Stimulated activated CD4-positive, alpha-beta T cell treated with anti-CD3 and anti-CD28 coated beads, Interleukin-12 subunit alpha, Interleukin-12 subunit beta, amount 100 ng/mL, for 24 hours (primary cell): ENCODE measurements around the gene CPA5.
"Not testable (repeated sequence)": the region's sequence is repeated elsewhere in the genome, so short reads cannot be mapped to it uniquely, and the experiment has no call there.

Experiments used
- DNase-seq, 2 experiments: peaks; one replicate each; pipeline ENCODE4 v3.0.0-alpha.2; 2020; ENCODE audit warnings: low read depth in 2 of 2

CPA5 gene

DNA sequence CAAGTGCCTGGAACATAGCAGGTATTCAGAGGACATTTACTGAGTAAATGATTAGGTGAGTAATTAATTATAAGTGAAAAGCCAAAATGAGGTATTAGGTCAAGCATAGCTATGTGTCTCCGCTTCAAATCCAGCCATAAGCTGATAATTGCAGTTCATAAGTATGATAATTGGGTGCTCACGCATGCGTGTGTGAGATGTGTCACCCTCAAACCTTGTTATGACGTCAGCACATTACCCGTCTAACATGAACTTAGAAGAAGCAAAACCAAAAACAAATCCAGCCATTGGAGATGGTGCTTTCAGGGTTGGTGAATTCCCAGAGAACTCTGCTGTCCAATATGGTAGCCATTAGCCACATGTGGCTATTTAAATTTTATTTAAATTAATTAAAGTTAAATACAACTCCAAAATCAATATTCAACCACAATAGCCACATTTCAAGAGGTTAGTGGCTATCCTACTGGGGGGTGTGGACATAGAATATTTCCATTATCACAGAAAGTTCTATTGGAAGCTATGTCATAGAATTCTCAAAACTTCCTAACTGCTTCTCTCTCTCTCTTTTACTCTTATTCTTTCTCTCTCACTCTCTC, at the start of gene CPA5:
Gene CPA5, plus strand, starts transcription at position 546 of the 596 bp plus-strand sequence. CDS start 1,670 bp downstream, outside the sequence.
- no peak for DNase-seq

DNA sequence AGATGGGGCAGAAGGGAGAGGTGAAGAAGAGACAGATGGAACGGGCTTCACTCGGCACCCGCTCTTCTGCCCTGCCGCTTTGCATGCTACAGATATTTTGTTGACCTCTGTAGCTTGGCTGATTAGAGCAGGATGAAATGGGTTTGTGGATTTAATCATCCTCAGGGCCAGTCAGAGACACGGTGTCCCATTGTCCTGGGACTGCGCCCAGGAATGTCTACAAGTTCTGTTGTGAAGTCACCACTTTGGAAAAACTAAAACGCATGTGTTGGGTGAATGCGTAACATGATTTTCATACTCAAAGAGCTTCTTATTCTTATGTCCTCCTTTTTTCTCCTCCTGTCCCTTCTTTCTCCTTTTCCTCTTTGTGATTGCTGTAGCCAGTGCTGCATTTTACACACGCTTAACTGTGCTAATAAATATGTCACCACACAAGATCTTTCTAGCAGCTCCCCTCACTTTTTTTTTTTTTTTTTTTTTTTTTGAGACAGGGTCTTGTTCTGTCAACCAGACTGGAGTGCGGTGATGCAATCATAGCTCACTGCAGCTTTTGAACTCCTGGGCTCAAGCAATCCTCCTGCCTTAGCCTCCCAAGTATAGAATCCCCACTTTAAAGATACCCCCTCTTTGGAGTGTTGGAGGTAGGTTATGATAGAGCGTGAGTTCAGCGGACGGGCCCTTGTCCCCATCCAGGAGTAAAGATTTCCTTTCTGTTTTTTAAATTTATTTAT, 48.2 kb upstream of the CPA5 start:
- DNase-seq, result no peak

DNA sequence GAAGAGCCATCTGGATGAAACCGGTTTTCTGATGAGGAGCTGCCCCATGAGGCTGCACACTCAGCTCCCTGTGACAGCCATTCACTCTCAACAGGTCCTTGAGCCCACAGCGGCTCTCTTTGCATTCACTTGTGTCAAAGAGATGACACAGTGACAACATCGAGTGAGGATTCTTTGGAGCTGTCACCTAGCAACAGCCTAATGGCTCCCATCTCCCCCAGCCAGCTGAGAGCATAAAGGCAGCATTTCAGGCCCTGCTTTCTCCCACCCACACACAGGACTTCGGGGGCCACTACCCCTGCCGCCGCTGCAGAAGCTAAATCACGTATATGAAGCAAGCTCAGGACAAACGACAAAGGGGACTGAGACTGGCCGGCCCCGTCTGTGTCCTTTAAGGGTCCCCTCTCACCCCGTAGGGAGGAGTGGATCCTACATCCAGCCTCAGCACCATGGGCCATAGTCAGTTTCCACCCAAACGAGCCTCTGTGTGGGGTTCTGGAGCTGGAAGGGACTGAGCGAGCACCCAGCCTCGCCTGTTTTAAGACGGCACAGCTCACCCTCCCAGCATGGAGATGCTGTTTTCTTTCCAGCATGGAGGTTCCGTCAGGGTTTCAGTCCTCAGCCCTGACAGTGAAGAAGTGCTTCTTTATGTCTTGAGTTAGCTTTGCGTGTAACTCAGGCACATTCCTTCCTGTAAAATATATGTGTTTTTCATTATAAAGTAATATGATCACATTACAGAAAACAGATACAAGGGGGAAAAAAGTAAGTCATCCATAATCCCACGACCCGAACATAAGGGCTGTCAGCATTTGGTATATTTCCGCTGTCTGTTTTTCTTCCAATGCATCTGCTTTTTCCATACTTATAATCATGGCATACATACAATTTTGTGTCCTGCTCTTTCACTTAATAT, 46.7 kb upstream of the CPA5 start:
- no peak for DNase-seq

DNA sequence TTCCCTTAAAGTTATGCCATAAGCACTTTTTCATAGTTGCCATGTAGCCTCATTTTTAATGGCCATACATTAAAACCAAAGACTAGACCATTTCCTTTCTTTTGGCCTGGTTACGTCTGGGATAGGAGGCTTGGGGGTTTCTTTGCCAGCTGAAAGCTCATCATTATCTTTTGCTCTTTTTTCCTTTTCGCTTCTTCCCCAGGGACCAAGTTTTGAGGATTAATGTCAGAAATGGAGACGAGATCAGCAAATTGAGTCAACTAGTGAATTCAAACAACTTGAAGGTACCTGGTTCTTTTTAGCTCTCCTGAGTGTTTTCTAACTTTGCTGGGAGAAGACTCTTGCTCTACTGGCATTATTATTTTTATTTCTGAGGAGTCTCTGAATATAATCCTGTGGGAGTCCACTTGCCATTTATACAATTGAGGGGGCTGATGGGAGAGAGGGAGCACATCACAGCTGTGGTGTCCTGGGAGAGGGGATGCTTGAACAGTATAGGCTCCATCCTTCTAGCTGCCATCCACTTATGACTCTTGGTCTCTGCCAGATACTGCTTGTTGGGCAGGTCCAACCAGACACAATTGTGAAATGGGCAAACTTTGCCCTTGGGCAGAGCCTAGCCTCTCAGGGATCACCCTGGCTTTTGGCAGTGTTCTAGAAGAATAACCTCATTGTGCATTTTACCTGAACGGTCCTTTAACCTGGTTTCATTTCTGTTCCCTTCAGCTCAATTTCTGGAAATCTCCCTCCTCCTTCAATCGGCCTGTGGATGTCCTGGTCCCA, 45.9 kb upstream of the CPA5 start:
- no peak for DNase-seq

- no peak for DNase-seq
Measured at GRCh38 chr7:130299866-130300265, 44.8 kb upstream of the CPA5 start.

DNA sequence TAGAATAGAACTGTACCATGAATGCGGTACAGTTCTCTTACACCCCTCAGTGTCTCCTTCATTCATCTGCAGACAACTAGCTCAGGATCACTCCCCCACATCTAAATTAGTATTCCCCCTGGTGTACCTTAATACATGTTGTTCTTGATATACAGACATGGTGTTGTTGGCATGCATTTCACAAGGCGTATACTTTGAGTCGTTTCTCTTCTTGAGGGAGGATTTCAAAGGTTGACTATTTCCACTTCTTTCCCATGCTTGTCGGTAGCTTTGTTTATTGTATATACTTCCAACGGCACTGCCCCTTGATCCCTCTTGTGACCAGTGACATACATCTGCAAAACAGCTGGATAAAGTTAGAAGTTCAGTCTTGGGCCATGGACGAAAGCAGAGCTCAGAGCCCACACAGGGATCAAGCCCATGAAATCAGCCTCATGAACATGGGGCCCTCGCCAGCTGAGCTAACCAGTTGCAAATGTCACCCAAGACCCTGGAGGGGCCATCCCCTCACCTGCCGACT, 43.1 kb upstream of the CPA5 start:
- no peak for DNase-seq

- no peak for DNase-seq
Measured at GRCh38 chr7:130302649-130303048, 42.0 kb upstream of the CPA5 start.

GRCh38 chr7:130303127-130303526, 41.5 kb upstream of the CPA5 start:
- no peak for DNase-seq

DNA sequence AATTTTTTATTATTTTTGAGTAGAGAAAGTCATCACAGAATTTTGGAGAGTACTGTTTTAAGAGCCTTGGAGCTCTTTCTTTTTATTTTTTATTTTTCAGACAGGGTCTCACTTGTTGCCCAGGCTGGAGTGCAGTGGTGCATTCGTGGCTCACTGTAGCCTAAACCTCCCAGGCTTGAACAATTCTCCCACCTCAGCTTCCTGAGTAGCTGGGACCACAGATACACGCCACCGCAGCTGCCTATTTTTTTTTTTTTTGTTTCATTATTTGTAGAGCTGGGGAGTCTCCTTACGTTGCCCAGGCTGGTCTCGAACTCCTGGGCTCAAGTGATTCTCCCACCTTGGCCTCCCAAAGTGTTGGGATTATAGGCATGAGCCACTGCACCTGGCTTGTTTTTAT, 41.1 kb upstream of the CPA5 start:
- DNase-seq, result no peak

DNA sequence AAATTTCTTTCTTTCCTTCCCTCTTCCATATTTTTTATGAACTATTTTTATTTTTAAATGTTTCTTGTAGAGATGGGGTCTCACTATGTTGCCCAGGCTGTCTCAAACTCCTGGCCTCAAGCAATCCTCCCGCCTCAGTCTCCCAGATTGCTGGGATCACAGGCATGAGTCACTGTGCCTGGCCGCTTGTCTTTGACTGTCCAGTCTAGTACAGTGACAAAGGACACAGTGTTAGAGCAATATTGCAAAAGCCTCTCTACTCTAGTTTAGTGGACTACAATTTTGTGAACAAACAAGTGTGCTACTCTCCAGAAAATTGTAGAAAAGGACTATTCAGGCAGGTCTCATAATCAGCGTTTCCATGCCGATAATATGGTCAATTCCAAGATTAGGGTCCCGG, 40.6 kb upstream of the CPA5 start:
- no peak for DNase-seq

DNA sequence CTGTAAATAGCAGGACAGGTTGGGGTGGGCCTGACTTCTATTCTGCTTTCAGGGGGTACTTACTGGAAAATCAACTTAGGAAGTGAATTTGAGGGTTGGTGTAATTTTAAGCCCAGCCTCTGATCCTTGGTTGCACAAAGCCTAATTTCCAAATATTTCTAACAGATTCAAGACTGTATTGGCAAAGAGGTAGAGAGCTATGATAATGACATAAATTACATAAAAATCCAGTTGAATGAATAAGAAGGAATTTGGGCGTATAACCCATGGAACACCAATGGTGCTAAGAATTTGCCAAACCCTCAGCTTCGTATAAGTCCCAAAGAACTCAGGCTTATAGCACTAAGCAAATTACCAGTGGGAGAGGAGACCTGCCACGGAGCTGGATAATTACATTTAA, 39.7 kb upstream of the CPA5 start:
- DNase-seq, result no peak

DNA sequence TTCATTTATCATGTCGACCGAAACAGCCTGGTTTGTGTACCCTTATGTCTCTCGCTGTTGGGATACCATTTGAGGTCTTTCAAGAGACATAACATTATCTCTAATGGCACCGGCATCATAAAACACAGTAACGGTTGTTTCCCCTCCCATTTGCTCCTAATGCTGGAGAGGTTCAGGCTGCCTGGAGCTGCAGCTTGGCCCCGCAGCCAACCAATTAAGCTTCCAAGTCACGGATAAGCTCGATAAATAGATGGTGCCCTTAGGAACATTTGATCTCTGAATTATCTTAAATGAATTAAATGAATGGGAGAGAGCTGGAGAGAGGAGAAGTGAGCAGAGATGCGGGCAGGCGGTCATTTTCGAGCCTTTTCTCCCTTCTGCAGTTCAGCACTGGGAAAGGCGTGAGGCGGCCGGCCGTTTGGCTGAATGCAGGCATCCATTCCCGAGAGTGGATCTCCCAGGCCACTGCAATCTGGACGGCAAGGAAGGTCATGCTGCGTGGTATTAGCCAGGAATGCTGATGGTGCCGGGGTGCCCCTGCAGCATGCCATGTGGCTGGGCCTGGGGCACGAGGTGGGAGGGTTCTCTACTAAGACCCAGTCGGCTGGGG, 39.1 kb upstream of the CPA5 start:
- no peak for DNase-seq

DNA sequence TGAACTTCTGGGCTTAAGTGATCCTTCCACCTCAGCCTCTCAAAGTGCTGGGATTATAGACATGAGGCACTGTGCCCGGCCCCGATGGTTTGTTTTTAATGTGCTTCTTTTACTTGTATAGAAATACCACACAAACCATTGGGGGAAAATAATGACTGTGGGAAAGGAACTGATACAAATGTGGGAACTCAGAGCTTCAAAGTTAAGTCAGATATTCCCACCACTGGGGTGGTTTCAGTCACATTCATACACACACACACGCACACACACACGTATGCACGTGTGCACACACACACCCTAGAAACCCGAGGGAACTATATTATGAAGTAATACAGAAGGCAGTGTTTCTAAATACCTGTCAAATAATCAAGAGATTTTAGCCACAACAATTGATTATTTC, 34.6 kb upstream of the CPA5 start:
- DNase-seq, result no peak

DNA sequence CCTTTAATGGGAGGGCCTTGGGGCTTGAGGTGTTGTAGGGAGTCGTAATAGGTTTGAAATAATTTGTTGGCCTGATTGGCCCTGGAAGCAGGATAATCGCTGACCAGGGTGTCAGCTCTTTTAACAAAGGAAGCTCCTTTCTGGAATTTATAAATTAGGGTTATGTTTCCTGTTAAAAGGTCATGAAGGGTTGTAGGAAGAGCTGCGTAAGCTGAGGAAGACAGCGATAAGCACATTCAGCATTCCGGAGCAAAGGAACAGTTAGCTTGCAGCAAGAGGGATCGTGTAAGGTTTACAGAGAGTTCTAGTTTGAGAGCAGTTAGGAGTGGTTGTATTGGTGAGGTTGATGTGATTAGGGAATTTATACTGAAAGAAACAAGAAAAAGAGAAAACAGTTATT, 30.3 kb upstream of the CPA5 start:
- no peak for DNase-seq

- no peak for DNase-seq
Measured at GRCh38 chr7:130319541-130319940, 25.1 kb upstream of the CPA5 start.

DNA sequence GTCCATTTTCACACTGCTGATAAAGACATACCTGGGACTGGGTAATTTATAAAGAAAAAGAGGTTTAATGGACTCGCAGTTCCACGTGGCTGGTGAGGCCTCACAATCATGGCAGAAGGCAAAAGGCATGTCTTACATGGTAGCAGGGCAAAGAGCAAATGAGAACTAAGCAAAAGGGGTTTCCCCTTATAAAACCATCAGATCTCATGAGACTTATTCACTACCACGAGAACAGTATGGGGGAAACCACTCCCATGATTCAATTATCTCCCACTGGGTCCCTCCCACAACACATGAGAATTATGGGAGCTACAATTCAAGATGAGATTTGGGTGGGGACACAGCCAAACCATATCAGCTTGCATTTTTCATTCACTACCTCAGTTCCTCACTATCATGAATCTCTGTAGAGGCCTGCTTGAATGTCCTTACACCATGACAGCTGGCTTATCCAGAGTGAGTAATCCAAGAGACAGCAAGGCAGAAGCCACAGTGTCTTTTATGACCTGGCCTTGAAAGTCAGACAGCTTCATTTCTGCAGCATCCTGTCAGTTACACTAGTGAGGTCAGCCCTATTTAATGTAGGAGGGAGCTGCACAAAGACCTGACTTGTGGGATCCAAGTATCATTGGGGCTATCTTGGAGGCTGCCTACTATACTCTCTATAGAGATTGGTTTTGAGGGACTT, 22.9 kb upstream of the CPA5 start:
- DNase-seq, result not testable (repeated sequence)

DNA sequence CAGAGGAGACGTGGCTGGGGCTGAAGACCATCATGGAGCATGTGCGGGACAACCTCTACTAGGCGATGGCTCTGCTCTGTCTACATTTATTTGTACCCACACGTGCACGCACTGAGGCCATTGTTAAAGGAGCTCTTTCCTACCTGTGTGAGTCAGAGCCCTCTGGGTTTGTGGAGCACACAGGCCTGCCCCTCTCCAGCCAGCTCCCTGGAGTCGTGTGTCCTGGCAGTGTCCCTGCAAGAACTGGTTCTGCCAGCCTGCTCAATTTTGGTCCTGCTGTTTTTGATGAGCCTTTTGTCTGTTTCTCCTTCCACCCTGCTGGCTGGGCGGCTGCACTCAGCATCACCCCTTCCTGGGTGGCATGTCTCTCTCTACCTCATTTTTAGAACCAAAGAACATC, 22.0 kb upstream of the CPA5 start:
- DNase-seq, result no peak

DNA sequence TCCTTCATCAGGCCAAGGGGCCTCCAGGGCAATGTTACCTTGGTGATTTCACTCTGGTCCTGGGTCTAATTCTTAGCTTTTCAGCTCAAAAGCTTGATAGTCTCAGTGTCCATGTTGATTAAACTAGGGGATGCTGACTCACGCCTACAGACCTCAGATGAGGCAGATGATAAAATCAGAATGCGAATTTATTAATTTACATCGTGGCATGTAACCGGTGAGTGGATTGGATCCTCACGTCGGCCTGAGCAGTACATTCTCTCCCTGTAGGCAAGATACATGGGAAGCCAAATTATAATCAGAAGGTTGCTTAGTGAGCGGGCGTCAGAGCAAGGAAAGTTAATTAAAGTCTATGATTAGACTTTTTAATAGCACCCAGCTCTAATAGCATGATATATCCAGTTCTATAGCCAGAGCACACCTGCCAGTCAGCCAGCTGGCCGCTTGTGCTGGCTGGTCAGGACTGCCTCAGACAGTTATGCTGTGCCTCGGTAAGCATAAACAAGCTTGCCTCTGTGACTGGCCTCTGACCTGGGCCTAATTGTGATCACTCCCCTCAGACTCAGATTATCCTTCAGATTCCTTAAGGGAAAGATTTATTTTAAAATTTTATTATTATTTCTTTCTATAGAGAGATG, 20.2 kb upstream of the CPA5 start:
- DNase-seq, result no peak

DNA sequence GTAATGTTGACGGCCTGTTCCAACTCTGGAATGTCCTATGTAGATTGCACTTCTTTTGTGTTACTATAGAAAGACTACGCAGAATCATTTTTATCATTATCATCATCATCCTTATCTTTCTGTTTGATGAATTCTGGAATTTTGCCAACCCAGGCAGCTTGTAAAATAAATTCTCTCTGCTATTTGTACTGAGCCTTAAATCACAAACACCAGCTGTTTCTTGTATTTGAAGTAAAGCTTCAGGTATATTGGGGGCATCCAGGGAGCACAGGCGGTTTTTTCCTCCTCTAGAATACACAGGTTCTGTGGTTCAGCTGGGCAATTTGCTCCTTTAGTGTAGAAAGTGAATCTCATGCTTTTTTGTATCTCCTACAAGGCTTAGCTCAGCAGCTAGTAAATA, 14.9 kb upstream of the CPA5 start:
- no peak for DNase-seq
